Hepatocyte (in vitro differentiated cells): ENCODE results near the gene FILIP1.

Experiments used
- EZH2 ChIP-seq: fragments of 200-600 bp; sonication (generic); IDR thresholded peaks from 2 replicates; pipeline ENCODE4 v1.6.1; 2016; ENCODE audit warnings: antibody characterized with exemption, mild to moderate bottlenecking, borderline replicate concordance
- TF ChIP-seq, protein P1 (sequence below): fragments of 200-600 bp; sonication (generic); IDR thresholded peaks from 2 replicates; pipeline ENCODE4 v1.5.1; 2016; ENCODE audit warnings: antibody characterized with exemption, mild to moderate bottlenecking; ENCODE audit not compliant: poor library complexity

DNA sequence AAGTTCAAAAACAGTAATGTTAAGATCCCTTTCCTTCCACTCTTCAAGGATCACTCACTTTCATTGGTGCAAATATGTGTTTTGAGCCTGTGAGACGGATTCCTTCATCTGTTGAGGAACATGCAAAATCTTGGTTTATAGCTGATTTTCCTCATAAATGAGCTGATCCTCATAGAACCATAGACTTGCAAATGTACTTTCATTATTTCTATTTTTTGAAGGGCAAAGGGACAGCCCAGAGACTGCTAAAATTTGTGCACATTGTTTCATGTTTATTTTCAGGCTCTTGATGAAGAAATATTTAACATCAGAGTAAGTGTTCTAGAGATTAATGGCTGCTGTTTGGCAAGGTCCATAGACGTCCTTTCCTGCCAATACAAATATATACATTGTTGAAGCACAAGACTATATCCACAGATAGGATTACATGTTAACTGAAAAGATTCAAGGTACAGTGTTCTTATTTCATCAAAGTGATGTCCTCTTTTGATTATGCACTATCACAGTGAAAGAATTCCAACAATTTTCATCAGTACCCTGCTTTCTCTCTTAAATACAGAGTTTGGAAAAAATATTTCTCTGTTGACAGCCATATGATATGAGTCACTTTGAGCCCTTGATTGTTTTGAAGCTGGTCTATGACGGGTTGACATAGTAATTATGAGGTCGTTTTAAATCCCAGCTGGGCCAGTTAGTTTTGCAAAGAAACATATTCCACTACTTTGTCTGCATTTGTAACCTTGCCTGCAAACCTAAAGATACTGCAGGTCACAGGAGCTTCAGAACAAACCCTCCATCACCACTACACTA is 95.7 kb downstream of the FILIP1 start:
- TF ChIP-seq, protein P1, sequence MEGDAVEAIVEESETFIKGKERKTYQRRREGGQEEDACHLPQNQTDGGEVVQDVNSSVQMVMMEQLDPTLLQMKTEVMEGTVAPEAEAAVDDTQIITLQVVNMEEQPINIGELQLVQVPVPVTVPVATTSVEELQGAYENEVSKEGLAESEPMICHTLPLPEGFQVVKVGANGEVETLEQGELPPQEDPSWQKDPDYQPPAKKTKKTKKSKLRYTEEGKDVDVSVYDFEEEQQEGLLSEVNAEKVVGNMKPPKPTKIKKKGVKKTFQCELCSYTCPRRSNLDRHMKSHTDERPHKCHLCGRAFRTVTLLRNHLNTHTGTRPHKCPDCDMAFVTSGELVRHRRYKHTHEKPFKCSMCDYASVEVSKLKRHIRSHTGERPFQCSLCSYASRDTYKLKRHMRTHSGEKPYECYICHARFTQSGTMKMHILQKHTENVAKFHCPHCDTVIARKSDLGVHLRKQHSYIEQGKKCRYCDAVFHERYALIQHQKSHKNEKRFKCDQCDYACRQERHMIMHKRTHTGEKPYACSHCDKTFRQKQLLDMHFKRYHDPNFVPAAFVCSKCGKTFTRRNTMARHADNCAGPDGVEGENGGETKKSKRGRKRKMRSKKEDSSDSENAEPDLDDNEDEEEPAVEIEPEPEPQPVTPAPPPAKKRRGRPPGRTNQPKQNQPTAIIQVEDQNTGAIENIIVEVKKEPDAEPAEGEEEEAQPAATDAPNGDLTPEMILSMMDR = no peak
- TF ChIP-seq EZH2 = no peak
